GM06990 (cell line): ENCODE results near the gene PAX5.

Source experiments
- DNase-seq: peaks from one replicate; pipeline ENCODE4 v3.0.0-alpha.2; 2011; ENCODE audit not compliant: insufficient read length; ENCODE audit errors: extremely low read depth
- H3K27me3 ChIP-seq: replicated peaks from 2 replicates; pipeline ENCODE4 v1.6.0; 2011; ENCODE audit warnings: low read length; ENCODE audit not compliant: control insufficient read depth, insufficient read depth
- H3K36me3 ChIP-seq: 2 replicates; pipeline ENCODE4 v1.5.1; 2011; ENCODE audit warnings: low read length; ENCODE audit not compliant: control insufficient read depth, insufficient read depth
- H3K4me3 ChIP-seq: replicated peaks from 2 replicates; pipeline ENCODE4 v1.5.1; 2011; ENCODE audit warnings: low read depth, mild to moderate bottlenecking, control low read depth, low read length
- TF ChIP-seq, protein P1 (sequence below): IDR thresholded peaks from 2 replicates; pipeline ENCODE4 v1.5.1; 2011; ENCODE audit warnings: low read length, control low read depth, mild to moderate bottlenecking, inconsistent platforms; ENCODE audit not compliant: insufficient read depth, poor library complexity, severe bottlenecking

The PAX5 gene

DNA sequence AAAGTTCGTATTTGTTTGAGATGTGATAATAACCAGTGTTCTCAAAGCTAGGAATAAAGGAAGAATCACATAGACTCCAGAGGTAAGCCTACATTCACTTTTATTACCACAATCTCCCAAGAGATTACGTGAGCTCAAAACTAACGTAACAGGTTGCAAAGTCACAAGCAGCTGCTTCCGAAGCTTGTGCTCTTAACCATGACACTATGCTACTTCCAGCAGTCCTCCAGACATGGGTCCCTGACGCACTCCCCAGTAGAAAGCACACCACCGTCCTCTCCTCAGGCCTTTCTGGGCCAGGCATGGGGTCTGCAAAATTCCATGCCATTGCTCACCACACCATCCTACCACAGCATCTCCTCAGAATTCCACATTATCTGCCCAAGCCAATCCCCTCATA is 84.6 kb downstream of the PAX5 start:
- no peak for DNase-seq
- H3K27me3 ChIP-seq: no peaks in the 10 kb centered on the region
- H3K4me3 ChIP-seq: no peak overlapping the region
- TF ChIP-seq, protein P1, sequence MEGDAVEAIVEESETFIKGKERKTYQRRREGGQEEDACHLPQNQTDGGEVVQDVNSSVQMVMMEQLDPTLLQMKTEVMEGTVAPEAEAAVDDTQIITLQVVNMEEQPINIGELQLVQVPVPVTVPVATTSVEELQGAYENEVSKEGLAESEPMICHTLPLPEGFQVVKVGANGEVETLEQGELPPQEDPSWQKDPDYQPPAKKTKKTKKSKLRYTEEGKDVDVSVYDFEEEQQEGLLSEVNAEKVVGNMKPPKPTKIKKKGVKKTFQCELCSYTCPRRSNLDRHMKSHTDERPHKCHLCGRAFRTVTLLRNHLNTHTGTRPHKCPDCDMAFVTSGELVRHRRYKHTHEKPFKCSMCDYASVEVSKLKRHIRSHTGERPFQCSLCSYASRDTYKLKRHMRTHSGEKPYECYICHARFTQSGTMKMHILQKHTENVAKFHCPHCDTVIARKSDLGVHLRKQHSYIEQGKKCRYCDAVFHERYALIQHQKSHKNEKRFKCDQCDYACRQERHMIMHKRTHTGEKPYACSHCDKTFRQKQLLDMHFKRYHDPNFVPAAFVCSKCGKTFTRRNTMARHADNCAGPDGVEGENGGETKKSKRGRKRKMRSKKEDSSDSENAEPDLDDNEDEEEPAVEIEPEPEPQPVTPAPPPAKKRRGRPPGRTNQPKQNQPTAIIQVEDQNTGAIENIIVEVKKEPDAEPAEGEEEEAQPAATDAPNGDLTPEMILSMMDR: no peak
- H3K36me3 ChIP-seq: peaks cover 10% of the 10 kb centered on the region

DNA sequence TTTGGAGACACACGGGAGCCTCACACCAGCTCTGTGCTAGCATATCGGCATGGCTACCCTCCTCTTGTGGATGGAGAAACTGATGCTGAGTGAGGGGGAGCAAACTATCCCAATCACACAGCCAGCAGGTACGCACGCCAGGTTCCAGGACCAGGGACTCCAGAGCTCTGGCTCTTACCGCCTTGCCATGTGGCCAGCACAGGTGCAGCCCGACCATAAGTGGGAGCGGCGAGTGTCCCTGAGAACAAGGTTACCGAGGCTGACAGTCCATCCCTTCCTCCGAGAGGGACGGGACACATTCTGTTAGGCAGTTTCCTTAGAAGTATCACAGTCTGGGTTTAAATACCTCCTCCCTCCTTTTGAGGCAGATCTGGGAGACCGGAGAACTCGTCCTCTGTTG is 86.0 kb downstream of the PAX5 start:
- DNase-seq: no peak
- TF ChIP-seq, protein P1: no peak
- H3K4me3 ChIP-seq: no peak overlapping the region
- no peaks in the 10 kb centered on the region for H3K27me3 ChIP-seq
- peaks cover 10% of the 10 kb centered on the region for H3K36me3 ChIP-seq

DNA sequence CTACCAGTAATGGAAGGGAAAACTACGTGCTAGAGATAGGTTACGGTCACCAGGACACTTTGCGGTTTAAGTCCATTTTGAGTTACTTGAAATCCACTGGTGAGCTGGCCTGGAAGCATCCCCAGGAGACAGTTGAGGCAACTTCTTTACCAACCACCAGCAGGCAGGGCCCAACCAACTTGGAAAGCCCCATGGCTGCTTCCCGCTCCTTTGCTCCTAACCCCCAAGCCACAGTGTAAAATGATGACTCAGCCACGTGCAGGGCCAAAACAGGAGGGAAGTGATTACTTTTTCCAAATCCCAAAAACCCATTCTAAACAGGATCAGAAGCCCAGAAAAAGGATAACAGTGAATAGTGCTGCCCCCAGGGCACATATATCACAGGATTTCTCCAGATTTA is 87.4 kb downstream of the PAX5 start:
- Histone ChIP-seq H3K36me3 (peaks cover 17% of the 10 kb centered on the region), H3K4me3 (no peak overlapping the region), H3K27me3 (no peaks in the 10 kb centered on the region)
- TF ChIP-seq, protein P1: no peak
- DNase-seq: no peak

DNA sequence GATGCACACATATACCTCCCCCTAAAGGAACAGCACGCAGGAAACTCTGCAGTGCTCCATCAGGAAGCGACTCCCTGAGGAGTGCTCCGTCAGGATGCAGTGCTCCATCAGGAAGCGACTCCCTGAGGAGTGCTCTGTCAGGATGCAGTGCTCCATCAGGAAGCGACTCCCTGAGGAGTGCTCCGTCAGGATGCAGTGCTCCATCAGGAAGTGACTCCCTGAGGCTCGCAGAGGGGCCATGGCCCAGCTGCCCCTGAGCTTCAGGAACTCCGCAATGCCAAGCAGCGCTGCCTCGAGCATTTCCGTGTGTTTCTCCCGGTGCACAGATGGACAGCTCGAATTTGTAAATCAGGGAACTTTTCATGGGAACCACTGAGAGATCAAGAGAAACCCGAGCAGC is 88.1 kb downstream of the PAX5 start:
- Histone ChIP-seq H3K27me3 (no peaks in the 10 kb centered on the region), H3K4me3 (no peak overlapping the region), H3K36me3 (peaks cover 20% of the 10 kb centered on the region)
- TF ChIP-seq, protein P1: no peak
- no peak for DNase-seq

DNA sequence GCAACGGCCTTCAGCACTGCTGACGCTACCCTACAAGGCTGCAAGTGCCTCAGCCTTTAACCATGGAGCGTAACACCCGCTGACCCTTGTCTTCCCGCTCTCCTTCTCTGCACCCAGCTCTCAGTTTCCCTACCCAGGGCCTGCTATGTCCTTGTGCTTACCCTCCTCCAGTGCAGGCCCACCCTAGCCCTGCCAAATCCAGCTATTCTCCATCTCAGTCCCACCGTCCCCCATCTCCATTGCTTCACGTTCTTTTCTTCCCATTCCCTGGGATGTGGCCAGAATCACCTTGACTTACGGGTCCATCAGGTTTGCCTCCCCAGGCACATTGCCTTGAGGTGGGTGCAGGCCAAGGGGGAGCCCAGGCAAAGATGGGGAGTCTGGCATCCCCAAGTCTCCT is 91.2 kb downstream of the PAX5 start:
- no peaks in the 10 kb centered on the region for H3K27me3 ChIP-seq
- no peak for DNase-seq
- TF ChIP-seq, protein P1: no peak
- H3K36me3 ChIP-seq: peaks cover 17% of the 10 kb centered on the region
- no peak overlapping the region for H3K4me3 ChIP-seq

DNA sequence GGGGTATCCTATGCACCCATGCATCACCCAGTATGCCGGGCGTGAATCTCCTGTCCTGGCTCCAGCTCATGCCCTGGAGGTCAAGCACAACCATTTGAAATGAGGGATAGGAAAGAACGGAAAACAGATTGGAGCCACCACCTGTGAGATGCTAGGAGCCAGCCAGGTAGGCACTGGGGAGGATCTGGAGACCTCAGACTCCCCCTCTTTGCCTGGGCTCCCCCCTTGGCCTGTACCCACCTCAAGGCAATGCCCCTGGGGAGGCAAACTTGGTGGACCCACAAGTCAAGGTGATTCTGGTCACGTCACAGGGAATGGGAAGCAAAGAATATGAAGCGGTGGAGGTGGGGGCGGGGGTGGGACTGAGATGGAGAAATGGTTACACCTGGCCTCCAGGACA is 92.6 kb downstream of the PAX5 start:
- peaks cover 17% of the 10 kb centered on the region for H3K36me3 ChIP-seq
- no peak for DNase-seq
- H3K4me3 ChIP-seq: no peak overlapping the region
- no peaks in the 10 kb centered on the region for H3K27me3 ChIP-seq
- TF ChIP-seq, protein P1: no peak
